IgD-negative memory B cell (primary cell): Measurements from ENCODE around the gene FBXL14. TPM values are rescaled to one million over a fixed set of nuclear protein-coding genes. Genes with fewer than 3 reads are reported as not detected.
A peak's percentile ranks its signal among the peaks of the same experiment; 100 is the strongest.
"Not testable (repeated sequence)": the region's sequence is repeated elsewhere in the genome, so short reads cannot be mapped to it uniquely, and the experiment has no call there.

Experiments
- H3K27ac Mint-ChIP-seq, 3 donors: one replicate each; pipeline ENCODE4 v1.8.0; 2020 to 2022; ENCODE audit warnings: mild to moderate bottlenecking in 3 of 3, mixed read lengths in 3 of 3, moderate library complexity in 1 of 3
- H3K27me3 Mint-ChIP-seq: one replicate; pipeline ENCODE4 v1.8.0; 2021; ENCODE audit warnings: mixed read lengths
- H3K36me3 Mint-ChIP-seq: one replicate; pipeline ENCODE4 v1.8.0; 2020; ENCODE audit warnings: mild to moderate bottlenecking, mixed read lengths
- H3K4me1 Mint-ChIP-seq, 3 donors: one replicate each; pipeline ENCODE4 v1.8.0; 2020 to 2022; ENCODE audit warnings: mixed read lengths in 3 of 3, mild to moderate bottlenecking in 1 of 3
- H3K4me3 Mint-ChIP-seq, 4 donors: one replicate each; pipeline ENCODE4 v1.8.0; 2020 to 2022; ENCODE audit warnings: mild to moderate bottlenecking in 4 of 4, mixed read lengths in 4 of 4, moderate library complexity in 3 of 4
- H3K9me3 Mint-ChIP-seq, 3 donors: one replicate each; pipeline ENCODE4 v1.8.0; 2020 to 2021; ENCODE audit warnings: mixed read lengths in 3 of 3, mild to moderate bottlenecking in 1 of 3
- polyA plus RNA-seq: library from polyadenylated mRNA; unstranded; fragments of 300-500 nt; fragmentation: Illumina TruSeq; gene quantifications from one replicate; pipeline ENCODE4 v1.2.3, GENCODE V29; 2021

Gene FBXL14
- polyA plus RNA-seq, 1 donor from 2014 or later = 20.5 TPM

- peaks cover 12 to 17% (median 15%) of the 10 kb centered on the region in 3 donors for H3K4me1 Mint-ChIP-seq
- no peaks in the 10 kb centered on the region for H3K9me3 Mint-ChIP-seq
- no peaks in the 10 kb centered on the region for H3K36me3 Mint-ChIP-seq
- peaks cover 2% of the 10 kb centered on the region for H3K27me3 Mint-ChIP-seq
- H3K27ac Mint-ChIP-seq = no peak overlapping the region
- no peak overlapping the region for H3K4me3 Mint-ChIP-seq
These were observed 14.3 kb upstream of the FBXL14 start for GRCh38 chr12:1608713-1609119.

- peaks cover 12 to 17% (median 17%) of the 10 kb centered on the region in 3 donors for H3K4me1 Mint-ChIP-seq
- no peaks in the 10 kb centered on the region for H3K9me3 Mint-ChIP-seq
- H3K36me3 Mint-ChIP-seq = no peaks in the 10 kb centered on the region
- peaks cover 2% of the 10 kb centered on the region for H3K27me3 Mint-ChIP-seq
- H3K27ac Mint-ChIP-seq = no peak overlapping the region
- no peak overlapping the region for H3K4me3 Mint-ChIP-seq
These were observed 13.7 kb upstream of the FBXL14 start for GRCh38 chr12:1607940-1608712.

GRCh38 chr12:1606021-1606622 is 11.7 kb upstream of the FBXL14 start:
- no peaks in the 10 kb centered on the region for H3K36me3 Mint-ChIP-seq
- peak overlapping the region in 1 of 3 donors; percentile 76 for H3K27ac Mint-ChIP-seq

GRCh38 chr12:1605129-1606020 is 11.0 kb upstream of the FBXL14 start:
- Mint-ChIP-seq H3K9me3 (no peaks in the 10 kb centered on the region), H3K4me1 (peaks cover 19 to 32% (median 29%) of the 10 kb centered on the region in 3 donors), H3K4me3 (peak overlapping the region; percentile 79 to 97 (median 90)), H3K27me3 (peaks cover 2% of the 10 kb centered on the region), H3K27ac (peak overlapping the region in 1 of 3 donors; percentile 76), H3K36me3 (no peaks in the 10 kb centered on the region)

More at GRCh38 chr12:1606021-1606622, 11.7 kb upstream of the FBXL14 start:
- peaks cover 19 to 26% (median 26%) of the 10 kb centered on the region in 3 donors for H3K4me1 Mint-ChIP-seq
- no peaks in the 10 kb centered on the region for H3K9me3 Mint-ChIP-seq
- H3K4me3 Mint-ChIP-seq = peak overlapping the region; percentile 79 to 97 (median 90)
- H3K27me3 Mint-ChIP-seq = peaks cover 2% of the 10 kb centered on the region

- no peaks in the 10 kb centered on the region for H3K36me3 Mint-ChIP-seq
- H3K9me3 Mint-ChIP-seq = no peaks in the 10 kb centered on the region
- H3K4me3 Mint-ChIP-seq = peak overlapping the region in 1 of 4 donors; percentile 15
- peaks cover 19 to 32% (median 29%) of the 10 kb centered on the region in 3 donors for H3K4me1 Mint-ChIP-seq
- peak overlapping the region in 1 of 3 donors; percentile 44 for H3K27ac Mint-ChIP-seq
- H3K27me3 Mint-ChIP-seq = peaks cover 2% of the 10 kb centered on the region
These were observed 10.1 kb upstream of the FBXL14 start for GRCh38 chr12:1604464-1604863.

GRCh38 chr12:1603269-1603993 is 9.1 kb upstream of the FBXL14 start:
- Mint-ChIP-seq H3K9me3 (no peaks in the 10 kb centered on the region), H3K27me3 (peaks cover 2% of the 10 kb centered on the region), H3K4me1 (peaks cover 19 to 28% (median 24%) of the 10 kb centered on the region in 3 donors), H3K36me3 (no peaks in the 10 kb centered on the region), H3K27ac (peak overlapping the region in 2 of 3 donors; percentile 72), H3K4me3 (peak overlapping the region in 3 of 4 donors; percentile 13 to 78 (median 57))

GRCh38 chr12:1602706-1603105 is 8.3 kb upstream of the FBXL14 start:
- not testable (repeated sequence) for H3K27me3 Mint-ChIP-seq, H3K9me3 Mint-ChIP-seq, H3K36me3 Mint-ChIP-seq
- Mint-ChIP-seq H3K27ac (peak overlapping the region in 1 of 3 donors; percentile 72), H3K4me1 (peaks cover 19 to 28% (median 23%) of the 10 kb centered on the region in 3 donors), H3K4me3 (peak overlapping the region in 3 of 4 donors; percentile 25 to 94 (median 57))

GRCh38 chr12:1598757-1599156 is 4.4 kb upstream of the FBXL14 start:
- Mint-ChIP-seq H3K27me3 (no peaks in the 10 kb centered on the region), H3K27ac (peak overlapping the region in 1 of 3 donors; percentile 33), H3K4me3 (peak overlapping the region in 1 of 4 donors; percentile 42)

GRCh38 chr12:1595690-1596347 is 1.4 kb upstream of the FBXL14 start:
- Mint-ChIP-seq H3K9me3 (no peaks in the 10 kb centered on the region), H3K27me3 (no peaks in the 10 kb centered on the region), H3K27ac (peak overlapping the region; percentile 84 to 94 (median 92)), H3K4me3 (peak overlapping the region; percentile 82 to 97 (median 90)), H3K36me3 (peaks cover 3% of the 10 kb centered on the region), H3K4me1 (peaks cover 22 to 31% (median 27%) of the 10 kb centered on the region in 3 donors)

More at GRCh38 chr12:1598757-1599156, 4.4 kb upstream of the FBXL14 start:
- H3K4me1 Mint-ChIP-seq = peaks cover 12 to 22% (median 20%) of the 10 kb centered on the region in 3 donors
- H3K36me3 Mint-ChIP-seq = no peaks in the 10 kb centered on the region
- H3K9me3 Mint-ChIP-seq = no peaks in the 10 kb centered on the region

- Mint-ChIP-seq H3K4me1 (peaks cover 24 to 32% (median 31%) of the 10 kb centered on the region in 3 donors), H3K27ac (peak overlapping the region; percentile 84 to 94 (median 92)), H3K9me3 (no peaks in the 10 kb centered on the region), H3K36me3 (peaks cover 3% of the 10 kb centered on the region), H3K4me3 (peak overlapping the region; percentile 82 to 97 (median 90)), H3K27me3 (no peaks in the 10 kb centered on the region)
These were observed 713 bp upstream of the FBXL14 start for GRCh38 chr12:1595026-1595561.

GRCh38 chr12:1594006-1594260 is 448 bp downstream of the FBXL14 start:
- H3K4me3 Mint-ChIP-seq = peak overlapping the region; percentile 89 to 98 (median 94)
- H3K27me3 Mint-ChIP-seq = no peaks in the 10 kb centered on the region
- H3K9me3 Mint-ChIP-seq = no peaks in the 10 kb centered on the region
- peak overlapping the region; percentile 89 to 95 (median 91) for H3K27ac Mint-ChIP-seq
- peaks cover 3% of the 10 kb centered on the region for H3K36me3 Mint-ChIP-seq
- peaks cover 28 to 39% (median 36%) of the 10 kb centered on the region in 3 donors for H3K4me1 Mint-ChIP-seq

GRCh38 chr12:1593174-1594005 is 991 bp downstream of the FBXL14 start:
- H3K4me3 Mint-ChIP-seq = peak overlapping the region; percentile 89 to 98 (median 94)
- H3K27ac Mint-ChIP-seq = peak overlapping the region; percentile 89 to 95 (median 91)
- H3K4me1 Mint-ChIP-seq = peaks cover 32 to 45% (median 42%) of the 10 kb centered on the region in 3 donors
- no peaks in the 10 kb centered on the region for H3K27me3 Mint-ChIP-seq
- H3K36me3 Mint-ChIP-seq = peaks cover 3% of the 10 kb centered on the region
- no peaks in the 10 kb centered on the region for H3K9me3 Mint-ChIP-seq
